ENCODE measurements around the gene POTEG.
"Not testable (repeated sequence)": the region's sequence is repeated elsewhere in the genome, so short reads cannot be mapped to it uniquely, and the experiment has no call there.

The POTEG gene

GRCh38 chr14:19383008-19383584 lies 51.0 kb downstream of the POTEG start:
- H3K4me3 ChIP-seq (ENCODE audit: low read depth, low read length); DNase-seq (ENCODE audit: low read depth): not testable (repeated sequence)

GRCh38 chr14:19380137-19380536 lies 54.0 kb downstream of the POTEG start:
- H3K4me3 ChIP-seq (ENCODE audit: low read depth, low read length): not testable (repeated sequence)

GRCh38 chr14:19374451-19374903 lies 59.7 kb downstream of the POTEG start:
- DNase-seq (ENCODE audit: low read depth); H3K4me3 ChIP-seq (ENCODE audit: low read depth, low read length): not testable (repeated sequence)

More at GRCh38 chr14:19380137-19380536, 54.0 kb downstream of the POTEG start:
- not testable (repeated sequence) for DNase-seq (ENCODE audit: low read depth)

GRCh38 chr14:19372813-19373500 lies 61.2 kb downstream of the POTEG start:
- H3K4me3 ChIP-seq (ENCODE audit: low read depth, low read length); DNase-seq (ENCODE audit: low read depth): not testable (repeated sequence)

- not testable (repeated sequence) for H3K4me3 ChIP-seq (ENCODE audit: low read depth, low read length); DNase-seq (ENCODE audit: low read depth)
Measured at GRCh38 chr14:19371767-19372166, 62.4 kb downstream of the POTEG start.

- not testable (repeated sequence) for DNase-seq (ENCODE audit: low read depth); H3K4me3 ChIP-seq (ENCODE audit: low read depth, low read length)
Measured at GRCh38 chr14:19362803-19363202, 71.3 kb downstream of the POTEG start.

GRCh38 chr14:19362323-19362722 lies 71.8 kb downstream of the POTEG start:
- DNase-seq (ENCODE audit: low read depth); H3K4me3 ChIP-seq (ENCODE audit: low read depth, low read length): not testable (repeated sequence)

GRCh38 chr14:19361636-19362253 lies 72.4 kb downstream of the POTEG start:
- not testable (repeated sequence) for DNase-seq (ENCODE audit: low read depth)

GRCh38 chr14:19360937-19361635 lies 73.1 kb downstream of the POTEG start:
- DNase-seq (ENCODE audit: low read depth); H3K4me3 ChIP-seq (ENCODE audit: low read depth, low read length): not testable (repeated sequence)

More at GRCh38 chr14:19361636-19362253, 72.4 kb downstream of the POTEG start:
- H3K4me3 ChIP-seq (ENCODE audit: low read depth, low read length): not testable (repeated sequence)

Data from LNCaP clone FGC (cell line).